ENCODE data around the gene SRCIN1. TPM values are rescaled to one million over a fixed set of nuclear protein-coding genes. Genes with fewer than 3 reads are reported as not detected.
A peak's percentile ranks its signal among the peaks of the same experiment; 100 is the strongest.
"Not testable (repeated sequence)": the region's sequence is repeated elsewhere in the genome, so short reads cannot be mapped to it uniquely, and the experiment has no call there.

The SRCIN1 gene, protein sequence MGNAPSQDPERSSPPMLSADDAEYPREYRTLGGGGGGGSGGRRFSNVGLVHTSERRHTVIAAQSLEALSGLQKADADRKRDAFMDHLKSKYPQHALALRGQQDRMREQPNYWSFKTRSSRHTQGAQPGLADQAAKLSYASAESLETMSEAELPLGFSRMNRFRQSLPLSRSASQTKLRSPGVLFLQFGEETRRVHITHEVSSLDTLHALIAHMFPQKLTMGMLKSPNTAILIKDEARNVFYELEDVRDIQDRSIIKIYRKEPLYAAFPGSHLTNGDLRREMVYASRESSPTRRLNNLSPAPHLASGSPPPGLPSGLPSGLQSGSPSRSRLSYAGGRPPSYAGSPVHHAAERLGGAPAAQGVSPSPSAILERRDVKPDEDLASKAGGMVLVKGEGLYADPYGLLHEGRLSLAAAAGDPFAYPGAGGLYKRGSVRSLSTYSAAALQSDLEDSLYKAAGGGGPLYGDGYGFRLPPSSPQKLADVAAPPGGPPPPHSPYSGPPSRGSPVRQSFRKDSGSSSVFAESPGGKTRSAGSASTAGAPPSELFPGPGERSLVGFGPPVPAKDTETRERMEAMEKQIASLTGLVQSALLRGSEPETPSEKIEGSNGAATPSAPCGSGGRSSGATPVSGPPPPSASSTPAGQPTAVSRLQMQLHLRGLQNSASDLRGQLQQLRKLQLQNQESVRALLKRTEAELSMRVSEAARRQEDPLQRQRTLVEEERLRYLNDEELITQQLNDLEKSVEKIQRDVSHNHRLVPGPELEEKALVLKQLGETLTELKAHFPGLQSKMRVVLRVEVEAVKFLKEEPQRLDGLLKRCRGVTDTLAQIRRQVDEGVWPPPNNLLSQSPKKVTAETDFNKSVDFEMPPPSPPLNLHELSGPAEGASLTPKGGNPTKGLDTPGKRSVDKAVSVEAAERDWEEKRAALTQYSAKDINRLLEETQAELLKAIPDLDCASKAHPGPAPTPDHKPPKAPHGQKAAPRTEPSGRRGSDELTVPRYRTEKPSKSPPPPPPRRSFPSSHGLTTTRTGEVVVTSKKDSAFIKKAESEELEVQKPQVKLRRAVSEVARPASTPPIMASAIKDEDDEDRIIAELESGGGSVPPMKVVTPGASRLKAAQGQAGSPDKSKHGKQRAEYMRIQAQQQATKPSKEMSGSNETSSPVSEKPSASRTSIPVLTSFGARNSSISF
- total RNA-seq (2014; rRNA removed; shearing (Covaris generic)) = 0.02 TPM in 1 of 2 replicates, not detected in the other

DNA sequence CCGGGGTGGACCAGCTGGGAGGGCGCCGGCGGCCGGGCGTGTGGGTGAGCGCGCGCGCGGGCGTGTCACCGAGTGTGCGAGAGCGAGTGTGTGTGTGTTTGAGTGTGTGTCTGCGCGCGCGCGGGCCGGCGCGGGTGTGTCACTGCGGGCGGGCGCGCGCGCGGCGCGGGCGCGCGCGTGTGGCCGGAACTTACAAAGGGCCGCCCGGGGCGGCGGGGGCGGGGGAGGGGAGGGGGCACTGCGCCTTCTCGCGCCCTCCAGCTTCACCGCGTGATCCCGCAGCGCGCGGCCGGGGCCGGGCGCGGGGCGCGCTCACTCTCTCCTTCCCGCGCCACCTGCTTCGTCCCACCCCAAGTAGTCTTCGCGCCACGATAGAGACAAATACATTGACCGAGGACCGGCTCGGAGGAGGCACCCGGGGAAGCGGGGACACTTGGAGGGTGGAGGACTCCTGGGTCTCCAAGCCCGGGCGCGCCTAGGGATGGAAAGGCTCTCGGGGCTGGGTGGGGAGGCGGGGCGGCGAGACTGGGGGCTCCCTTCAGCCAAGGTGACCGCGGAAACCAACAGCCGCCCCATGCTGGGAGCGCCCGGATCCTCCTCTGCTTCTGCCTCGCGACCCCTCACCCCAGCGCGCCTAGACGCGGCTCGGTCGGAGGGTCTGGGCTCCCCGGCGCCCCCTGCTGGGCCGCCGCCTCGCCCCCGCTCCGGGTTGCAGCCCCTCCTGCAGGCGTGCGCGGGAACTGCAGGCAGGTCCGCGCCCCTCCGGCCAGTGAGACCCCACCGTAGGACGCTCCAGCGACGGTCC is at the start of gene SRCIN1:
TSS of gene SRCIN1 (minus strand) at position 112 of the 805 bp plus-strand sequence. CDS start 247 bp downstream, outside the sequence.
- peak; percentile 46 to 50 for DNase-seq
- Histone ChIP-seq H3K36me3 (no peaks in the 10 kb centered on the region), H3K9me3 (replicated peaks) (no peaks in the 10 kb centered on the region), H3K4me1 (no peaks in the 10 kb centered on the region), H3K4me3 (peak within 1 kb of the TSS; percentile 54), H3K27me3 (peaks cover 25% of the 10 kb centered on the region; the same call in 1 of the 2 replicates), H3K27ac (no peak within 1 kb of the TSS)

DNA sequence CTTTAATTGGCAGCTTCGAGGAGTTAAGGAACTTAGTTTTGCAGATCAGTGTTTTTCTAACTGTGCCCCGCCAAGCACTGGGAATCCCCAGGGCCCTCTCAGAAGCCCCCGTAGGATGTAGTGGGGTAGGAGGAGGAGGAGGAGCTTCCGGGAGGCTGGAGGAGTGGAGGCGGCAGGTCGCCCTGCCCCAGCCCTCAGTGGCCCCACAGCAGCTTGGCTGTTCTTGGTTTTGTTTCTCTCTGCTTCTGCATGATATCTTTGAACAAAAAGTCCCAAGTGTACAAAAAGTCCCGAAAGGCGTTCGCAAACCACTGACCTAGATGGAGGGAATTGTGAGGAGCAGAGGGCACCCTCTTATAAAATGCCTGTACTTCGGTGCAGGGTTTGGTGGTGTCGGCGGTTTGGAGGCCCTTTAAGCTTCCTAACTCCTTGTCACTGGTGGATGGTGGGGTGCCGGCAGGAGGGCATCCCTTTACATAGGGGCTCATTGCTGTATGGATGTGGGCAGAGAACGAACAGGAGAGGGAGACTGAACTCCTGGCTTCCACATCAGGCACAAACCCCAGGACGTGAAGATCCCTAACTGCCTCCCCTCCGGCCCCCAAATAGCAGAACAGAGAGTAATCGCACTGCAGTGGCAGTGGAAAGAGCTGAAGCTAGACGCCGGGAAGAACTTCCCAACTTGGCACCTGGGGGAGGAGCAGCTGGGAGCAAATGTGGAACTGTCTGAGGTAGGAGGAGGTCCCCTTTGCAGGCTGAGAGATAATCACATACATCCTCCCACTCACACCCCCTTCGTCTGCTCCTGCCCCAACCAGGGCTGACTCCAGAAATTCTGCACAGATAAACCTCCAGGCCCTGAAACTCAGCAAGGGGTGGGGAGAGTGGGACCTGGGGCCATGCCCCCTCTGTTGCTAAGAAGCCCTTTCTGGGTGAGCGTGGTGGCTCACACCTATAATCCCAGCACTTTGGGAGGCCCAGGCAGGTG is 49.0 kb upstream of the SRCIN1 start:
- H3K27ac ChIP-seq = no peak overlapping the region
- no peaks in the 10 kb centered on the region for H3K9me3 ChIP-seq (replicated peaks)
- no peaks in the 10 kb centered on the region for H3K36me3 ChIP-seq
- H3K4me3 ChIP-seq = no peak overlapping the region
- H3K27me3 ChIP-seq = peaks cover 12% of the 10 kb centered on the region; the same call in 1 of the 2 replicates
- no peak for DNase-seq
- H3K4me1 ChIP-seq = no peaks in the 10 kb centered on the region

DNA sequence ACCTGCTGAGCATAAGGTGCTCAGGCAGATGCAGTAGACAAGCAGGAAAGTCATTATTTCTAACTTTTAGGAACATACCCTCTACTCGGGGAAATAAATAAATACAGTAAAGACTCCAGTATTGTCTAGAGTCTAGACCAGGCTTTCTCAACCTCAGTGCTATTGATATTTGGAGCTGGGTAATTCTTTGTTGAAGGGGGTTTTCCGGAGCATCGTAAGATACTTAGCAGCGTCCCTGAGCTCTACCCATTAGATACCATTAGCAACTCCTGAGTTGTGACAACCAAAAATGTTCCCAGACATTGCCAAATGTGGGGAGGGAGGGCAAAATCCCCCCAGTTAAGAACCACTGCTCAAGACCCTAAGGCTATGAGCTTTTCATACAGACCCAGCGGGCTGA is 47.9 kb upstream of the SRCIN1 start:
- Histone ChIP-seq H3K9me3 (replicated peaks) (no peaks in the 10 kb centered on the region), H3K27me3 (peaks cover 12% of the 10 kb centered on the region; the same call in 1 of the 2 replicates), H3K4me3 (no peak overlapping the region), H3K4me1 (no peaks in the 10 kb centered on the region), H3K36me3 (no peaks in the 10 kb centered on the region), H3K27ac (no peak overlapping the region)
- no peak for DNase-seq

DNA sequence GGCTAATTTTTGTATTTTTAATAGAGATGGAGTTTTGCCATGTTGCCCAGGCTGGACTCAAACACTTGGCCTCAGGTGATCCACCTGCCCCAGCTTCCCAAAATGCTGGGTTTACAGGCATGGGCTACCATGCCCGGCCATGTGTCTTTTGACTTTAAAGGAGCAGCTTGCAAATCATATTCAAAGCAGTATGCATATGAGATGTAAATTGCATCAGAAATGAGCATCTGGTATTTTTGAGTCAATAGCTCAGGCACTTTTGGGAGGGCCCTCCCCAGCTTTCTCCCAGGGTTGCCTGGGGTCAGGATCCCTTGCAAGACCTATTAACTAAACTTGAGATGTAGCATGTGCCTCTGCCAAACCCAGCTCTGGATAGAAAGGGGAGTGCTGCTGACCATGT is 47.5 kb upstream of the SRCIN1 start:
- H3K4me1 ChIP-seq = no peaks in the 10 kb centered on the region
- H3K27me3 ChIP-seq = peaks cover 12% of the 10 kb centered on the region; the same call in 1 of the 2 replicates
- H3K36me3 ChIP-seq = no peaks in the 10 kb centered on the region
- no peak overlapping the region for H3K27ac ChIP-seq
- no peak overlapping the region for H3K4me3 ChIP-seq
- no peaks in the 10 kb centered on the region for H3K9me3 ChIP-seq (replicated peaks)
- DNase-seq = no peak

DNA sequence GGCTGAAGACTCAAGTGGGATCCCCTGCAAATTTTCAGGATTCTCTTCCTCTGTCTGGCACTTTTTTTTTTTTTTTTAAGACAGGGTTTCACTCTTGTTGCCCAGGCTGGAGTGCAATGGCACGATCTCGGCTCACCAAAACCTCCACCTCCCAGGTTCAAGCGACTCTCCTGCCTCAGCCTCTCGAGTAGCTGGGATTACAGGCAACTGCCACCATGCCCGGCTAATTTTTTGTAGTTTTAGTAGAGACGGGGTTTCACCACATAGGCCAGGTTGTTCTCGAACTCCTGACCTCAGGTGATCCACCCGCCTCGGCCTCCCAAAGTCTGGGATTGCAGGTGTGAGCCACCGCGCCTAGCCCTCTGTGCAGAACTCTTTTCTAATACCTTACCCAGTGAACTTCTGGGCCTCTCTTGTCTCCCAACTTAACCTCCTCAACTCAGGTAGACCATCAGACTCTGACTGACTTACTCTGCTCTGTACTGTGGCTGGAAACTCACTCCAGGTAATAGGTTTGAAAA is 45.0 kb upstream of the SRCIN1 start:
- not testable (repeated sequence) for DNase-seq, H3K27me3 ChIP-seq

DNA sequence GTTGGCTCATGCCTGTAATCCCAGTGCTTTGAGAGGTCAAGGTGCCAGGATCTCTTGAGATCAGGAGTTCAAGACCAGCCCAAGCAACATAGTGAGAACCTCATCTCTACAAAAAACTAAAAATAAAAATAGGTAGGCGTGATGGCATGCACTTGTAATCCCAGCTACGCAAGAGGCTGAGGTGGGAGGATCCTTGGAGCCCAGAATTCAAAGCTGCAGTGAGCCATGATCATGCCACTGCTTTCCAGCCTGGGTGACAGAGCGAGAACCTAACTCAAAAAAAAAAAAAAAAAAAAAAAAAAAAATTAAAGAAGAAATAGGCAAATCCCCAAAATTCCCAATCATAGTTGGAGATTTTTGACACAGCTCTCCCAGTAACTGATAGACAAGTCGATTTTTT is 32.2 kb upstream of the SRCIN1 start:
- Histone ChIP-seq H3K27ac (no peak overlapping the region), H3K9me3 (replicated peaks) (no peaks in the 10 kb centered on the region), H3K27me3 (no peaks in the 10 kb centered on the region), H3K4me1 (no peaks in the 10 kb centered on the region), H3K4me3 (no peak overlapping the region), H3K36me3 (no peaks in the 10 kb centered on the region)
- no peak for DNase-seq

More for the DNA sequence above, 45.0 kb upstream of the SRCIN1 start:
- not testable (repeated sequence) for H3K4me1 ChIP-seq; H3K4me3 ChIP-seq; H3K36me3 ChIP-seq; H3K27ac ChIP-seq; H3K9me3 ChIP-seq (replicated peaks)

DNA sequence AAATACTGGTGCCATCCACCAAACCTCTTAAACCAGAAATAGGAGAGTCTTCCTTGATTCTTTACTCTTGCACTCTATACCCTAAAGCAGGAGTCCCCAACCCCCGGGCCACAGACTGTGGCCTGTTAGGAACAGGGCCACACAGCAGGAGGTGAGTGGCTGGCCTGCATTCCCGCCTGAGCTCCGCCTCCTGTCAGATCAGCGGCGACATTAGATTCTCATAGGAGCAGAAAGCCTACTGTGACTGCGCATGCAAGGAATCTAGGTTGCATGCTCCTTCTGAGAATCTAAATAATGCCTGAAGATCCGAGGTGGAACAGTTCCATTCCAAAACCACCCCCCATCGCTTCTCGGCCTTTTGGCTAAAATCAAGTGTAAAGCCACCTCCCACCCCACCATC is 30.3 kb upstream of the SRCIN1 start:
- Histone ChIP-seq H3K4me1 (no peaks in the 10 kb centered on the region), H3K36me3 (no peaks in the 10 kb centered on the region), H3K27ac (no peak overlapping the region), H3K27me3 (no peaks in the 10 kb centered on the region), H3K4me3 (no peak overlapping the region), H3K9me3 (replicated peaks) (no peaks in the 10 kb centered on the region)
- no peak for DNase-seq

DNA sequence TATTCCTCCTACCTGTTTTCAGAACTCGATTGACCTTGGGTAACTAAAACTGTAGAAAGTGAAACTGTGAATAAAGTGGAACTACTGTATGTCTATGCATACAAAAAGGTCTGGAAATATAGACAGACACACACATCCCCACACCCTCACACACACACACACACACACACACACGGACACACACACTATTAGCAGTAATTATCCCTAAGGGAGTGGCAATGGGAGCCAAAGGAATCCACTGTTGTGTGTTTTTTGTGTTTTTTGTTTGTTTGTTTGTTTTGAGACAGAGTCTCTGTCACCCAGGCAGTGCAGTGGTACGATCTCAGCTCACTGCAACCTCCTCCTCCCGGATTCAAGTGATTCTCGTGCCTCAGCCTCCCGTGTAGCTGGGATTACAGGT is 26.6 kb upstream of the SRCIN1 start:
- Histone ChIP-seq H3K27ac (no peak overlapping the region), H3K4me3 (no peak overlapping the region), H3K4me1 (no peaks in the 10 kb centered on the region), H3K36me3 (no peaks in the 10 kb centered on the region), H3K27me3 (no peaks in the 10 kb centered on the region), H3K9me3 (replicated peaks) (no peaks in the 10 kb centered on the region)
- DNase-seq = no peak

DNA sequence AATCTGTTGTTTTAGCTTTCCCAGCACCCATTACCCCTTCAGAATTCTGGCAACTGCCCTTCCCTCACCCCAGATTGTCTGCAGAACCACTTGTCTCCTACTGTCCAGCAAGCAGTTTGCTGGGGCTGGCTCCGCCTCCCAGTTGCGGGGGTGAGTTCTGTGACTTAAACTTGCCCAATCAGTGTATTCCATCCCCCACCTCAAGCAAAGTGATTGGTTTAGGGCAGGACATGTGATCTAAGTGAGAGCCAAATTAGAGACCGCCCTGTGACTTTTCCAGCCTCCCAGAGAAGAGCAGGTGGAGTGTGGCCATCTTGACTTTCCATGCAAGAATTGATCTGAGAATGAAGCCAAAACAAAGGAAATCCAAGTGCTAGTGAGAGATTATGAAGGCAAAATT is 22.7 kb upstream of the SRCIN1 start:
- Histone ChIP-seq H3K4me3 (no peak overlapping the region), H3K4me1 (no peaks in the 10 kb centered on the region), H3K27ac (no peak overlapping the region), H3K9me3 (replicated peaks) (no peaks in the 10 kb centered on the region), H3K36me3 (no peaks in the 10 kb centered on the region), H3K27me3 (no peaks in the 10 kb centered on the region)
- DNase-seq = peak; percentile 13 to 28

DNA sequence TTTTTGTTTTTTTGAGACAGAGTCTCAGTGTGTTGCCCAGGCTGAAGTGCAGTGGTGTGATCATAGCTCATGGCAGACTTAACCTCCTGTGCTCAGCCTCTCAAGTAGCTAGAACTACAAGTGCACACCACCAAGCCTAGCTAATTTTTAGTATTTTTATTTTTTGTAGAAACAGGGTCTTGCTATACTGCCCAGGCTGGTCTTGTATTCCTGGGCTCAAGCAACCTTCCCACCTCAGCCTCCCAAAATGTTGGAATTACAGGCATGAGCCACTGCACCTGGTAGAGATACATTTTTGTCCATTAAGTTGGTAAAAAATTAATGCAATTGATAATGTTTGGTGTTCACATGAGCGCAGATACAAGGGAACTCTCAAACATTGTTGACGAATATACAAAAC is 22.2 kb upstream of the SRCIN1 start:
- no peak overlapping the region for H3K4me3 ChIP-seq
- H3K9me3 ChIP-seq (replicated peaks) = no peaks in the 10 kb centered on the region
- H3K36me3 ChIP-seq = no peaks in the 10 kb centered on the region
- no peaks in the 10 kb centered on the region for H3K27me3 ChIP-seq
- DNase-seq = no peak
- H3K4me1 ChIP-seq = no peaks in the 10 kb centered on the region
- no peak overlapping the region for H3K27ac ChIP-seq

DNA sequence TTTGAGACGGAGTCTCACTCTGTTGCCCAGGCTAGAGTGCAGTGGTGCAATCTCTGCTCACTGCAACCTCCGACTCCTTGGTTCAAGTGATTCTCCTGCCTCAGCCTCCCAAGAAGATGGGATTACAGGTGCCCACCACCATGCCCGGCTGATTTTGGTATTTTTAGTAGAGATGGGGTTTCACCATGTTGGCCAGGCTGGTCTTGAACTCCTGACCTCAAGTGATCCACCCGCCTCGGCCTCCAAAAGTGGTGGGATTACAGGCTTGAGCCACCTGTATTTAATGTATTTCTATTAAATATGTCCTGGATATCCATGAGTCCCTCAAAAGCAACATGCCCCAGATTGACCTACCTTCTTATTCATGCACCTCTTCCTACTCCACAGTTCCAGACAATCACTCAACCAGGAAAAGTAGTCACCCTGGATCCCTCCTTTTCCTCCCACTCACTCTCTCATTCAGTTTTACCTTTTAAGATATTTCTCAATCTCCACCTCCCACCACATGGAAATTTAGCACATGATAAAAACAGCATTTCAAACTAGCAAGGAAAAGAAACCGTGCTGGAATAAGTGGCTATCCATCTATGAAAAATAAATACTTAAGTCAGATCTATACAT is 21.0 kb upstream of the SRCIN1 start:
- not testable (repeated sequence) for H3K9me3 ChIP-seq (replicated peaks); H3K27ac ChIP-seq; H3K27me3 ChIP-seq; DNase-seq; H3K4me1 ChIP-seq; H3K4me3 ChIP-seq; H3K36me3 ChIP-seq

DNA sequence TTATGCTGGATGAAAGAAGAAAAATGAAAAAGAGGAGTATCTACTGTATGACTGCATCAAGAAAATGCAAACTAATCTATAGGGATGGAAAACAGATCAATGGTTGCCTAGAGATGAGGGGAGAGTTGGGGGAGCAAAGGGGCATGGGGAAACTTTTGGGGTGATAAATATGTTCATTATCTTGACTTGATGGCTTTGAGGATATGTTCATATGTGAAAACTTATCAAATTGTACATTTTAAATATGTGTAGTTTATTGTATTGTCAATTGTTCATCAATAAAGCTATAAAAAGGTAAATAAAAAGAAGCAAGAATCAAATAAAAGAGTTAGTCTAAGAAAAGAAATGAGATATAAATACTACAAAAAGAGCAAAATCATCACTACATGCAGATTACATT is 19.7 kb upstream of the SRCIN1 start:
- no peak overlapping the region for H3K4me3 ChIP-seq
- no peak for DNase-seq
- H3K9me3 ChIP-seq (replicated peaks) = no peaks in the 10 kb centered on the region
- no peaks in the 10 kb centered on the region for H3K4me1 ChIP-seq
- no peaks in the 10 kb centered on the region for H3K36me3 ChIP-seq
- H3K27me3 ChIP-seq = no peaks in the 10 kb centered on the region
- H3K27ac ChIP-seq = no peak overlapping the region

Data from SJCRH30 (cell line).